ENCODE data around the gene GOLGA3. TPM values are rescaled to one million over a fixed set of nuclear protein-coding genes. Genes with fewer than 3 reads are reported as not detected.

The GOLGA3 gene
- total RNA-seq, 1 experiment from 2014 or later, result 44.4 TPM

GRCh38 chr12:132720606-132721345 lies 107.9 kb downstream of the GOLGA3 start:
- in situ Hi-C loops (cut with HindIII; ENCODE audit: low pct_unique_long_range_greater_than_20kb, low sequenced_read_pairs), result no loop called here
- DNase-seq (ENCODE audit: low read depth, low spot score), result no peak

GRCh38 chr12:132719954-132720324 lies 108.7 kb downstream of the GOLGA3 start:
- no peak for DNase-seq (ENCODE audit: low read depth, low spot score)
- in situ Hi-C loops (cut with HindIII; ENCODE audit: low pct_unique_long_range_greater_than_20kb, low sequenced_read_pairs), result no loop called here

GRCh38 chr12:132719141-132719953 lies 109.3 kb downstream of the GOLGA3 start:
- DNase-seq (ENCODE audit: low read depth, low spot score), result no peak
- in situ Hi-C loops (cut with HindIII; ENCODE audit: low pct_unique_long_range_greater_than_20kb, low sequenced_read_pairs), result no loop called here

Small RNA genes lying within 50 kb of the gene (small RNA-seq; reads per million reads assigned to genes)
- gene RNA5SP379, result 0.04 to 0.48 reads per million in 2 experiments

Other genes with a start within 250 kb of the GOLGA3 start
- gene LRCOL1, start 218.3 kb downstream of the GOLGA3 start, total RNA-seq (2014; rRNA removed; shearing (Covaris generic)), result not detected in 2 replicates
- gene P2RX2, start 210.1 kb downstream of the GOLGA3 start, total RNA-seq (2014; rRNA removed; shearing (Covaris generic)), result not detected in 2 replicates
- 13.2 and 23.2 TPM in 2 replicates for gene POLE, start 141.5 kb downstream of the GOLGA3 start, total RNA-seq (2014; rRNA removed; shearing (Covaris generic))
- gene PXMP2, start 141.3 kb downstream of the GOLGA3 start, total RNA-seq (2014; rRNA removed; shearing (Covaris generic)), result 23.0 and 23.5 TPM in 2 replicates
- 46.6 and 54.9 TPM in 2 replicates for gene PGAM5, start 118.0 kb downstream of the GOLGA3 start, total RNA-seq (2014; rRNA removed; shearing (Covaris generic))
- 48.1 and 52.4 TPM in 2 replicates for gene ANKLE2, start 67.0 kb downstream of the GOLGA3 start, total RNA-seq (2014; rRNA removed; shearing (Covaris generic))
- gene CHFR, start 58.7 kb upstream of the GOLGA3 start, total RNA-seq (2014; rRNA removed; shearing (Covaris generic)), result 24.5 and 25.8 TPM in 2 replicates
- 9.9 and 10.1 TPM in 2 replicates for gene ZNF605, start 127.4 kb upstream of the GOLGA3 start, total RNA-seq (2014; rRNA removed; shearing (Covaris generic))
- 9.7 and 12.9 TPM in 2 replicates for gene ZNF26, start 157.5 kb upstream of the GOLGA3 start, total RNA-seq (2014; rRNA removed; shearing (Covaris generic))
- gene ZNF84, start 208.6 kb upstream of the GOLGA3 start, total RNA-seq (2014; rRNA removed; shearing (Covaris generic)), result 22.0 and 27.2 TPM in 2 replicates

Data from SK-MEL-5 (cell line).